IMR-90 (cell line): Measurements from ENCODE around the gene C20orf202. TPM values are rescaled to one million over a fixed set of nuclear protein-coding genes. Genes with fewer than 3 reads are reported as not detected.

Experiments
- ATAC-seq: fragments of 200-7000 bp; cut with Tn5 transposase; 2 replicates; pipeline ENCODE4 v1.9.1; 2020; ENCODE audit warnings: low read depth, mild to moderate bottlenecking, moderate library complexity
- BruUV-seq: library from RNA; stranded (reverse); fragments of 400-500 nt; replicated peaks from 2 replicates; lab custom pipeline; 2021; lab: Mats Ljungman, UMichigan
- CTCF ChIA-PET: fragments of 300-600 bp; formaldehyde crosslinking; extraction: SDS; loops from one replicate; lab custom pipeline; 2021; ENCODE audit warnings: antibody characterized with exemption; lab: Yijun Ruan, JAX
- POLR2A ChIA-PET: fragments of 300-600 bp; sonication (Branson Sonifier 250); formaldehyde crosslinking; loops from one replicate; lab custom pipeline; 2022; ENCODE audit warnings: antibody characterized with exemption; ENCODE audit not compliant: unreplicated experiment; lab: Charles Lee
- DNase-seq: peaks from one replicate; pipeline ENCODE4 v3.0.0; 2013
- H2AFZ ChIP-seq: replicated peaks from 2 replicates; pipeline ENCODE3; 2013; ENCODE audit warnings: low read length, mild to moderate bottlenecking; ENCODE audit not compliant: poor library complexity
- H2AK5ac ChIP-seq: 2 replicates; pipeline ENCODE4 v1.6.1; 2013; ENCODE audit warnings: low read depth, low read length, inconsistent platforms
- H2AK9ac ChIP-seq: replicated peaks from 2 replicates; pipeline ENCODE3; 2013; ENCODE audit warnings: mild to moderate bottlenecking, low read depth, low read length, moderate library complexity; ENCODE audit not compliant: poor library complexity
- H2BK120ac ChIP-seq: 2 replicates; pipeline ENCODE4 v1.6.1; 2013; ENCODE audit warnings: low read depth, low read length, inconsistent platforms
- H2BK15ac ChIP-seq: 3 replicates; pipeline ENCODE4 v1.6.1; 2013; ENCODE audit warnings: low read depth, low read length, inconsistent platforms
- H2BK20ac ChIP-seq: 2 replicates; pipeline ENCODE4 v1.6.1; 2013; ENCODE audit warnings: low read depth, mild to moderate bottlenecking, inconsistent platforms, low read length, moderate library complexity
- H2BK5ac ChIP-seq: 2 replicates; pipeline ENCODE4 v1.6.1; 2013; ENCODE audit warnings: mild to moderate bottlenecking, low read depth, low read length, inconsistent platforms; ENCODE audit not compliant: poor library complexity, severe bottlenecking
- H3K14ac ChIP-seq: replicated peaks from 2 replicates; pipeline ENCODE4 v1.6.1; 2013; ENCODE audit warnings: low read depth, low read length, inconsistent platforms
- H3K18ac ChIP-seq: 2 replicates; pipeline ENCODE4 v1.6.1; 2013; ENCODE audit warnings: low read depth, low read length, control low read depth
- H3K23ac ChIP-seq: 2 replicates; pipeline ENCODE4 v1.6.1; 2013; ENCODE audit warnings: low read depth, low read length, inconsistent platforms
- H3K27ac ChIP-seq: 2 replicates; pipeline ENCODE4 v1.5.1; 2013; ENCODE audit warnings: mild to moderate bottlenecking, control low read depth, low read length; ENCODE audit not compliant: insufficient read depth
- H3K27me3 ChIP-seq: 2 replicates; pipeline ENCODE4 v1.6.1; 2013; ENCODE audit warnings: low read length; ENCODE audit not compliant: control insufficient read depth, insufficient read depth
- H3K36me3 ChIP-seq: 2 replicates; pipeline ENCODE4 v1.6.1; 2013; ENCODE audit warnings: low read length, mixed read lengths; ENCODE audit not compliant: control insufficient read depth, insufficient read depth
- H3K4ac ChIP-seq: 2 replicates; pipeline ENCODE4 v1.6.1; 2013; ENCODE audit warnings: low read depth, low read length, inconsistent platforms
- H3K4me1 ChIP-seq: 2 replicates; pipeline ENCODE4 v1.6.1; 2013; ENCODE audit warnings: low read length, mixed read lengths; ENCODE audit not compliant: control insufficient read depth, insufficient read depth
- H3K4me2 ChIP-seq: 2 replicates; pipeline ENCODE4 v1.6.1; 2013; ENCODE audit warnings: low read depth, mild to moderate bottlenecking, control low read depth, low read length, moderate library complexity
- H3K4me3 ChIP-seq: 2 replicates; pipeline ENCODE4 v1.5.1; 2013; ENCODE audit warnings: low read depth, mild to moderate bottlenecking, control low read depth, low read length, moderate library complexity; ENCODE audit not compliant: insufficient read depth
- H3K56ac ChIP-seq: 2 replicates; pipeline ENCODE4 v1.6.1; 2013; ENCODE audit warnings: low read length, inconsistent platforms; ENCODE audit not compliant: insufficient read depth; ENCODE audit errors: extremely low read depth
- H3K79me1 ChIP-seq, 2 experiments: 2 replicates each; pipeline ENCODE4 v1.6.1; 2013; ENCODE audit warnings: low read length in 2 of 2, inconsistent platforms in 1 of 2, low read depth in 1 of 2
- H3K9ac ChIP-seq: 2 replicates; pipeline ENCODE4 v1.6.1; 2013; ENCODE audit warnings: low read depth, low read length, control low read depth
- H3K9me1 ChIP-seq: 2 replicates; pipeline ENCODE4 v1.6.1; 2013; ENCODE audit warnings: low read length, inconsistent platforms; ENCODE audit not compliant: insufficient read depth
- H3K9me3 ChIP-seq: 2 replicates; pipeline ENCODE4 v1.6.1; 2013; ENCODE audit warnings: low read length; ENCODE audit not compliant: control insufficient read depth, insufficient read depth
- H4K20me1 ChIP-seq: 2 replicates; pipeline ENCODE4 v1.6.1; 2013; ENCODE audit warnings: low read length, inconsistent platforms; ENCODE audit not compliant: insufficient read depth
- H4K5ac ChIP-seq: 2 replicates; pipeline ENCODE4 v1.6.1; 2013; ENCODE audit warnings: mild to moderate bottlenecking, low read depth, low read length, control low read depth
- H4K8ac ChIP-seq, 2 experiments: 2 replicates each; pipeline ENCODE4 v1.6.1; 2013; ENCODE audit warnings: low read depth in 2 of 2, low read length in 2 of 2, control low read depth in 1 of 2, inconsistent platforms in 1 of 2
- H4K91ac ChIP-seq: 2 replicates; pipeline ENCODE4 v1.6.1; 2013; ENCODE audit warnings: low read depth, low read length, inconsistent platforms; ENCODE audit not compliant: insufficient read depth
- BHLHE40 ChIP-seq: fragments of 150-350 bp; IDR thresholded peaks from 2 replicates; pipeline ENCODE4 v1.6.1; 2016; ENCODE audit warnings: mild to moderate bottlenecking, low read depth, low read length
- CEBPB ChIP-seq: IDR thresholded peaks from 2 replicates; pipeline ENCODE4 v1.6.1; 2012; ENCODE audit warnings: low read depth, low read length, improper control_type of control experiment
- CHD1 ChIP-seq: IDR thresholded peaks from 2 replicates; pipeline ENCODE4 v1.6.1; 2012; ENCODE audit warnings: low read depth, low read length, improper control_type of control experiment
- FOS ChIP-seq: fragments of 150-350 bp; IDR thresholded peaks from 2 replicates; pipeline ENCODE4 v1.6.1; 2016; ENCODE audit warnings: low read depth, low read length
- MAFK ChIP-seq: IDR thresholded peaks from 2 replicates; pipeline ENCODE4 v1.6.1; 2012; ENCODE audit warnings: low read depth, low read length, improper control_type of control experiment
- MAZ ChIP-seq: IDR thresholded peaks from 2 replicates; pipeline ENCODE4 v1.6.1; 2012; ENCODE audit warnings: low read depth, mild to moderate bottlenecking, low read length, improper control_type of control experiment, moderate library complexity, borderline replicate concordance
- NFE2L2 ChIP-seq: fragments of 150-350 bp; IDR thresholded peaks from 2 replicates; pipeline ENCODE4 v1.6.1; 2016; ENCODE audit warnings: low read depth, mild to moderate bottlenecking, low read length
- POLR2A ChIP-seq: IDR thresholded peaks from 2 replicates; pipeline ENCODE4 v1.6.1; 2012; ENCODE audit warnings: mild to moderate bottlenecking, low read depth, low read length
- RAD21 ChIP-seq: IDR thresholded peaks from 2 replicates; pipeline ENCODE4 v1.6.1; 2012; ENCODE audit warnings: low read length, improper control_type of control experiment
- RCOR1 ChIP-seq: IDR thresholded peaks from 2 replicates; pipeline ENCODE4 v1.6.1; 2012; ENCODE audit warnings: mild to moderate bottlenecking, low read length, improper control_type of control experiment; ENCODE audit not compliant: insufficient replicate concordance
- SMC3 ChIP-seq: fragments of 150-350 bp; IDR thresholded peaks from 2 replicates; pipeline ENCODE4 v1.6.1; 2016; ENCODE audit warnings: low read depth, mild to moderate bottlenecking, antibody characterized with exemption, low read length, moderate library complexity
- WGBS, 2 experiments: methylation state at CpG; one replicate each; pipeline versions ENCODE4 v1.1.5 to v1.1.7; 2013; ENCODE audit warnings: missing lambda C conversion rate in 2 of 2; ENCODE audit not compliant: insufficient read length in 1 of 2; ENCODE audit errors: extremely low coverage in 2 of 2; 5-methylcytosine and 5-hydroxymethylcytosine counted together
- dilution Hi-C: fragments of 300-500 bp; cut with HindIII; formaldehyde crosslinking; loops from one replicate; pipeline ENCODE4 v1.14.3; 2018; ENCODE audit warnings: low sequenced_read_pairs; ENCODE audit not compliant: unreplicated experiment
- in situ Hi-C: fragments of 300-500 bp; cut with MboI; formaldehyde crosslinking; loops from 3 replicates; pipeline ENCODE4 v1.14.3; 2019; ENCODE audit warnings: low sequenced_read_pairs, inconsistent platforms, mixed read lengths
- intact Hi-C: fragments of 100-400 bp; cut with micrococcal nuclease; formaldehyde crosslinking; loops from 2 replicates; pipeline ENCODE4 v1.10.0; 2022
- polyA plus RNA-seq, 3 experiments: library from polyadenylated mRNA; depleted of rRNA; stranded (reverse); fragments of >200 nt; gene quantifications; 2 replicates each; pipeline ENCODE4 v1.2.3, GENCODE V29; 2012; ENCODE audit warnings: low replicate concordance in 1 of 3
- total RNA-seq: library from RNA; depleted of rRNA; stranded (reverse); fragments of >200 nt; gene quantifications from 2 replicates; pipeline ENCODE4 v1.2.3, GENCODE V29; 2012
- TF ChIP-seq, protein P1 (sequence below): fragments of 150-350 bp; IDR thresholded peaks from 2 replicates; pipeline ENCODE4 v1.6.1; 2016; ENCODE audit warnings: low read depth, mild to moderate bottlenecking, low read length, moderate library complexity, borderline replicate concordance
- TF ChIP-seq, protein P2 (sequence below): fragments of 150-350 bp; IDR thresholded peaks from 2 replicates; pipeline ENCODE4 v1.6.1; 2017; ENCODE audit warnings: mild to moderate bottlenecking, antibody characterized with exemption, low read length, low read depth
- TF ChIP-seq, protein P3 (sequence below): conservative IDR thresholded peaks from 2 replicates; pipeline ENCODE4 v1.5.1; 2012; ENCODE audit warnings: mild to moderate bottlenecking, low read depth, low read length, improper control_type of control experiment

C20orf202 gene
- total and polyA plus RNA-seq, 2 of the 4 experiments (the other 2 are of a cell fraction), result not detected

DNA sequence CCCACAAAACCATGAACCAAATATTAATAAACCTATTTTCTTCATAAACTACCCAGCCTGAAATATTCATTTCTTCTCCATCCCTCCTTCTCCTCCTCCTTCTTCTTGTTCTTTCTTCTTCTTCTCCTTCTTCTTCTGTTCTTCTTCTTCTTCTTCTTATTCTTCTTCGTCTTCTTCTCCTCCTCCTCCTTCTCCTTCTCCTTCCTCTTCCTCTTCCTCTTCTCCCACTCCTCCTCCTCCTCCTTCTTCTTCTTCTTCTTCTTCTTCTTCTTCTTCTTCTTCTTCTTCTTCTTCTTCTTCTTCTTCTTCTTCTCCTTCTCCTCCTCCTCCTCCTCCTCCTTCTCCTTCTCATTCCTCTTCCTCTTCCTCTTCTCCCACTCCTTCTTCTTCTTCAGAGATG is 13.4 kb upstream of the C20orf202 start:
- Histone ChIP-seq H3K9me3 (no peaks in the 10 kb centered on the region), H3K27ac (no peak overlapping the region), H3K9me1 (peaks cover 3% of the 10 kb centered on the region; the same call in 1 of the 2 replicates), H4K20me1 (no peaks in the 10 kb centered on the region; the same call in 1 of the 2 replicates), H2AFZ (no peak overlapping the region), H3K18ac (no peak overlapping the region), H3K14ac (no peak overlapping the region), H2BK20ac (no peak overlapping the region), H4K8ac (no peak overlapping the region), H2BK15ac (no peak overlapping the region), H2AK9ac (no peak overlapping the region), H4K91ac (no peak overlapping the region), H2BK120ac (no peak overlapping the region), H4K5ac (no peak overlapping the region), H3K9ac (no peak overlapping the region), H2BK5ac (no peak overlapping the region), H3K79me1 (no peaks in the 10 kb centered on the region), H3K27me3 (peaks cover 44% of the 10 kb centered on the region), H3K56ac (no peak overlapping the region), H3K4me3 (no peak overlapping the region), H3K4me2 (no peak overlapping the region), H3K4ac (no peak overlapping the region), H3K23ac (no peak overlapping the region), H2AK5ac (no peak overlapping the region), H3K36me3 (no peaks in the 10 kb centered on the region), H3K4me1 (no peaks in the 10 kb centered on the region)
- TF ChIP-seq POLR2A, result no peak
- TF ChIP-seq MAFK, result no peak
- no peak for TF ChIP-seq RCOR1
- TF ChIP-seq, protein P1, sequence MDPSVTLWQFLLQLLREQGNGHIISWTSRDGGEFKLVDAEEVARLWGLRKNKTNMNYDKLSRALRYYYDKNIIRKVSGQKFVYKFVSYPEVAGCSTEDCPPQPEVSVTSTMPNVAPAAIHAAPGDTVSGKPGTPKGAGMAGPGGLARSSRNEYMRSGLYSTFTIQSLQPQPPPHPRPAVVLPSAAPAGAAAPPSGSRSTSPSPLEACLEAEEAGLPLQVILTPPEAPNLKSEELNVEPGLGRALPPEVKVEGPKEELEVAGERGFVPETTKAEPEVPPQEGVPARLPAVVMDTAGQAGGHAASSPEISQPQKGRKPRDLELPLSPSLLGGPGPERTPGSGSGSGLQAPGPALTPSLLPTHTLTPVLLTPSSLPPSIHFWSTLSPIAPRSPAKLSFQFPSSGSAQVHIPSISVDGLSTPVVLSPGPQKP, result no peak
- TF ChIP-seq BHLHE40, result no peak
- TF ChIP-seq NFE2L2, result no peak
- TF ChIP-seq RAD21, result no peak
- TF ChIP-seq SMC3, result no peak
- TF ChIP-seq MAZ, result no peak
- TF ChIP-seq, protein P2, sequence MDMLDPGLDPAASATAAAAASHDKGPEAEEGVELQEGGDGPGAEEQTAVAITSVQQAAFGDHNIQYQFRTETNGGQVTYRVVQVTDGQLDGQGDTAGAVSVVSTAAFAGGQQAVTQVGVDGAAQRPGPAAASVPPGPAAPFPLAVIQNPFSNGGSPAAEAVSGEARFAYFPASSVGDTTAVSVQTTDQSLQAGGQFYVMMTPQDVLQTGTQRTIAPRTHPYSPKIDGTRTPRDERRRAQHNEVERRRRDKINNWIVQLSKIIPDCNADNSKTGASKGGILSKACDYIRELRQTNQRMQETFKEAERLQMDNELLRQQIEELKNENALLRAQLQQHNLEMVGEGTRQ, result no peak
- TF ChIP-seq, protein P3, sequence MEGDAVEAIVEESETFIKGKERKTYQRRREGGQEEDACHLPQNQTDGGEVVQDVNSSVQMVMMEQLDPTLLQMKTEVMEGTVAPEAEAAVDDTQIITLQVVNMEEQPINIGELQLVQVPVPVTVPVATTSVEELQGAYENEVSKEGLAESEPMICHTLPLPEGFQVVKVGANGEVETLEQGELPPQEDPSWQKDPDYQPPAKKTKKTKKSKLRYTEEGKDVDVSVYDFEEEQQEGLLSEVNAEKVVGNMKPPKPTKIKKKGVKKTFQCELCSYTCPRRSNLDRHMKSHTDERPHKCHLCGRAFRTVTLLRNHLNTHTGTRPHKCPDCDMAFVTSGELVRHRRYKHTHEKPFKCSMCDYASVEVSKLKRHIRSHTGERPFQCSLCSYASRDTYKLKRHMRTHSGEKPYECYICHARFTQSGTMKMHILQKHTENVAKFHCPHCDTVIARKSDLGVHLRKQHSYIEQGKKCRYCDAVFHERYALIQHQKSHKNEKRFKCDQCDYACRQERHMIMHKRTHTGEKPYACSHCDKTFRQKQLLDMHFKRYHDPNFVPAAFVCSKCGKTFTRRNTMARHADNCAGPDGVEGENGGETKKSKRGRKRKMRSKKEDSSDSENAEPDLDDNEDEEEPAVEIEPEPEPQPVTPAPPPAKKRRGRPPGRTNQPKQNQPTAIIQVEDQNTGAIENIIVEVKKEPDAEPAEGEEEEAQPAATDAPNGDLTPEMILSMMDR, result no peak
- TF ChIP-seq CHD1, result no peak
- no peak for TF ChIP-seq FOS
- no peak for TF ChIP-seq CEBPB
- ATAC-seq (no peak), DNase-seq (no peak)
- BruUV-seq, result no TSS peak
- POLR2A ChIA-PET, result no interaction called here
- dilution Hi-C loops, result no loop called here
- in situ Hi-C loops, result no loop called here
- WGBS, 2 experiments, result 36% methylated on average over 1 of the region's 1 CpG; no CpG with 5 or more reads in 1 of the 2 experiments
- intact Hi-C loops, result no loop called here
- CTCF ChIA-PET, result no interaction called here
